Uterus (tissue), 4 donors: Measurements from ENCODE around the gene MAN2A1. TPM values are rescaled to one million over a fixed set of nuclear protein-coding genes. Genes with fewer than 3 reads are reported as not detected.

Source experiments
- DNase-seq, 2 donors: peaks; one replicate each; pipeline ENCODE4 v3.0.0-alpha.2; 2019 to 2020
- H3K27ac ChIP-seq, 2 donors: fragments of 200-600 bp; sonication (generic); 1 replicate in 1 of 2; 2 replicates in 1 of 2; pipeline ENCODE4 v1.5.1; 2016 to 2018
- H3K27me3 ChIP-seq, 2 donors: fragments of 200-600 bp; sonication (generic); one replicate each; pipeline ENCODE4 v1.5.1; 2018 to 2019; ENCODE audit warnings: control low read depth in 1 of 2
- H3K36me3 ChIP-seq, 2 donors: fragments of 200-600 bp; sonication (generic); one replicate each; pipeline ENCODE4 v1.5.1; 2019; ENCODE audit warnings: control low read depth in 1 of 2
- H3K4me1 ChIP-seq, 2 donors: fragments of 200-600 bp; sonication (generic); one replicate each; pipeline ENCODE4 v1.5.1; 2018 to 2019; ENCODE audit warnings: control low read depth in 1 of 2
- H3K4me3 ChIP-seq, 2 donors: fragments of 200-600 bp; sonication (generic); 1 replicate in 1 of 2; 2 replicates in 1 of 2; pipeline ENCODE4 v1.5.1; 2018 to 2019; ENCODE audit warnings: mild to moderate bottlenecking in 1 of 2
- H3K9me3 ChIP-seq, 2 donors: fragments of 200-600 bp; sonication (generic); one replicate each; pipeline ENCODE4 v1.5.1; 2019; ENCODE audit warnings: control low read depth in 1 of 2
- POLR2A ChIP-seq, 2 donors: fragments of 450-650 bp; IDR thresholded peaks; one replicate each; pipeline ENCODE4 v1.6.1; 2016; ENCODE audit warnings: antibody characterized with exemption in 2 of 2, mild to moderate bottlenecking in 1 of 2, moderate library complexity in 1 of 2
- intact Hi-C: fragments of 100-400 bp; cut with DNase I; formaldehyde crosslinking; loops from one replicate; pipeline ENCODE4 v1.15.1; 2023; ENCODE audit warnings: low total_unique reads
- total RNA-seq, 4 donors: library from RNA; depleted of rRNA in 3 of 4; stranded (reverse); fragments of >200 nt in 3 of 4; gene quantifications; one replicate each; pipeline versions ENCODE4 v1.1.0 to v1.2.4, GENCODE V29; 2014 to 2023
- TF ChIP-seq, protein P1 (sequence below), 4 experiments: fragments of 200-600 bp in 2 of 4; fragments of 450-650 bp in 2 of 4; sonication (generic) in 2 of 4; IDR thresholded peaks; one replicate each; pipeline ENCODE4 v1.5.1; 2016 to 2019; ENCODE audit warnings: antibody characterized with exemption in 4 of 4, mild to moderate bottlenecking in 2 of 4, moderate library complexity in 1 of 4
- donor health status: DM: yes; HTN: yes; CAD: no.

The MAN2A1 gene
- total RNA-seq, 4 donors from 2014 or later: 22.8 to 109 (median 40.6) TPM

- Histone ChIP-seq H3K36me3 (no peaks in the 10 kb centered on the region), H3K4me1 (no peaks in the 10 kb centered on the region), H3K27ac (peak overlapping the region; percentile 94 to 99), H3K27me3 (no peaks in the 10 kb centered on the region), H3K4me3 (peak overlapping the region; percentile 72 to 85), H3K9me3 (no peaks in the 10 kb centered on the region)
- intact Hi-C loops: no loop called here
- TF ChIP-seq POLR2A (IDR thresholded peaks at IDR 0.05): no peak
- TF ChIP-seq, protein P1, sequence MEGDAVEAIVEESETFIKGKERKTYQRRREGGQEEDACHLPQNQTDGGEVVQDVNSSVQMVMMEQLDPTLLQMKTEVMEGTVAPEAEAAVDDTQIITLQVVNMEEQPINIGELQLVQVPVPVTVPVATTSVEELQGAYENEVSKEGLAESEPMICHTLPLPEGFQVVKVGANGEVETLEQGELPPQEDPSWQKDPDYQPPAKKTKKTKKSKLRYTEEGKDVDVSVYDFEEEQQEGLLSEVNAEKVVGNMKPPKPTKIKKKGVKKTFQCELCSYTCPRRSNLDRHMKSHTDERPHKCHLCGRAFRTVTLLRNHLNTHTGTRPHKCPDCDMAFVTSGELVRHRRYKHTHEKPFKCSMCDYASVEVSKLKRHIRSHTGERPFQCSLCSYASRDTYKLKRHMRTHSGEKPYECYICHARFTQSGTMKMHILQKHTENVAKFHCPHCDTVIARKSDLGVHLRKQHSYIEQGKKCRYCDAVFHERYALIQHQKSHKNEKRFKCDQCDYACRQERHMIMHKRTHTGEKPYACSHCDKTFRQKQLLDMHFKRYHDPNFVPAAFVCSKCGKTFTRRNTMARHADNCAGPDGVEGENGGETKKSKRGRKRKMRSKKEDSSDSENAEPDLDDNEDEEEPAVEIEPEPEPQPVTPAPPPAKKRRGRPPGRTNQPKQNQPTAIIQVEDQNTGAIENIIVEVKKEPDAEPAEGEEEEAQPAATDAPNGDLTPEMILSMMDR (IDR thresholded peaks at IDR 0.05): peak in 1 of 4 experiments; percentile 13
- no peak for DNase-seq
Observed at GRCh38 chr5:109688630-109688969, 1.1 kb upstream of the MAN2A1 start.

DNA sequence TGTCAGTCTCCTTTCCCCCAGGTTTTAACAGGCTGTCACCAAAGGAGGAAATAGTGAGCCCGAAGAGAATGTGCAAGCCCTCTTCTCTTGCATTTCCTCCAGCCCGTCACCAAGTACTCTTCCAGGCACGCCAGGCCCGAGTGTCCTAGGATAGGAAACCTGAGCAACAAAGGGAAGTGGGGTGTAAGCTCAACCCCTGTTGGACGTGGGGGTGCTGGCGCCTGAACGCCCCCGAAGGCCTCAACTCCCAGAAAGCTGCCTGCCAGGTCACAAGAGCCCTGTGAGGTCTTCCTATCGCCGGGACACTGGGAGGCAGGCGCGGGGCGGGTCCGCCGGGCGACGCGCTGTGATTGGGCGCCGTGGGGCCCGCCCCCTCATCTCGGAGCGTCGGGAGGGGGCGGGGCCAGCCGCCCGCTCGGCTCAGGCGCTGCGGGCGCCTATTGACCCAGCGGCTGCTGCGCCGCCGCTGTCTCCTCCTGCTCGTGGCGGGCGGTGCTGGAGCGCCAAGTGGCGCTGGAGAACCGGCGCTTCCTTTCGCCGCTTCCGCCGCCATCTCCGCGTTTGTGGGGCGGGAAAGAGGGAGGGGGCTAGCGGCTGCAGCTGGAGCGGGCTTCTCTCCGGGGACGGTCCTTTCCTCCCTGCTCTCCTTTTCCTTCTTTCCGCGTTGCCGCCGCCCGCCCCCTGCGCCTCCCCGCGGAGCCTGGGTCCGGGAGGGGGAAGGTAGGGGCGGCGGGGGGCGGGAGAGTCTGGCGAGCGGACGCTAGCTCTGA is 572 bp upstream of the MAN2A1 start:
- intact Hi-C loops: no loop called here
- DNase-seq: peak; percentile 82
- Histone ChIP-seq H3K27ac (peak overlapping the region; percentile 94 to 99), H3K9me3 (no peaks in the 10 kb centered on the region), H3K36me3 (no peaks in the 10 kb centered on the region), H3K4me1 (no peaks in the 10 kb centered on the region), H3K27me3 (no peaks in the 10 kb centered on the region), H3K4me3 (peak overlapping the region; percentile 72 to 85)
- TF ChIP-seq, protein P1 (IDR thresholded peaks at IDR 0.05): peak in 3 of 4 experiments; percentile 6 to 21 (median 10)
- peak; percentile 91 to 95 for TF ChIP-seq POLR2A (IDR thresholded peaks at IDR 0.05)

DNA sequence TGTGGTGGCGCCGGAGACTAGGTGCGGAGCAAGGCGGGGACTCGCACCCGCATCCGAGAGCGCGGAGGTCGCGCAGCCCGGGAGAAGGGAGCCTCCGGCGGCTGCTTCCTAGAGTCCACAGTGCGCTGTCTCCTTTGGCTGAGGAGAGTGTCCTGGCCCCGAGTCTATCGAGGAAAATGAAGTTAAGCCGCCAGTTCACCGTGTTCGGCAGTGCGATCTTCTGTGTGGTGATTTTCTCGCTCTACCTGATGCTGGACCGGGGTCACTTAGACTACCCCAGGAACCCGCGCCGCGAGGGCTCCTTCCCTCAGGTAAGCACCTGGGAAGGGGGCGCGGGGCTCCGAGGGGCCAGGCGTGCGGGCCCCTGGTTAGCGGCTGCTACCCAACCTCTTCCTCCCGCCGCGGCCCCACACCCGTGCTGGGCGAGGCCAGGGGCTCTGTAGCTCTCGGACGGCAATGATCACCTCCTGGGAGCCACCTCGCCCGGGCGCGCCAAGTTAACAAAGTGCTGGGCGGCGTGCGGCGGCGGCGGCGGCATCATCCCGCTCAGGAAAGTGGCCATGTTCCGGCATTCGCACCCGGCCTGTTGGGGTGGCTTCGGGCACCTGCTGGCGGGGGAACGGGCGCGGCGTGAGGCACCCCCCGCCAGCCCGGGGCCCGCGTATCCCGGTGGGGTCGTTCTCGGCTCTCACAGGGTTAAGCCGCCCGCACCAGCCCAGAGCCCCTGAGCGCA is 681 bp downstream of the MAN2A1 start:
- intact Hi-C loops: no loop called here
- H3K4me3 ChIP-seq: peak overlapping the region; percentile 72 to 85
- no peaks in the 10 kb centered on the region for H3K36me3 ChIP-seq
- H3K4me1 ChIP-seq: no peaks in the 10 kb centered on the region
- no peaks in the 10 kb centered on the region for H3K9me3 ChIP-seq
- DNase-seq: peak; percentile 37 to 39
- TF ChIP-seq POLR2A (IDR thresholded peaks at IDR 0.05): no peak
- TF ChIP-seq, protein P1 (IDR thresholded peaks at IDR 0.05): no peak
- peak overlapping the region; percentile 94 to 99 for H3K27ac ChIP-seq
- H3K27me3 ChIP-seq: no peaks in the 10 kb centered on the region

DNA sequence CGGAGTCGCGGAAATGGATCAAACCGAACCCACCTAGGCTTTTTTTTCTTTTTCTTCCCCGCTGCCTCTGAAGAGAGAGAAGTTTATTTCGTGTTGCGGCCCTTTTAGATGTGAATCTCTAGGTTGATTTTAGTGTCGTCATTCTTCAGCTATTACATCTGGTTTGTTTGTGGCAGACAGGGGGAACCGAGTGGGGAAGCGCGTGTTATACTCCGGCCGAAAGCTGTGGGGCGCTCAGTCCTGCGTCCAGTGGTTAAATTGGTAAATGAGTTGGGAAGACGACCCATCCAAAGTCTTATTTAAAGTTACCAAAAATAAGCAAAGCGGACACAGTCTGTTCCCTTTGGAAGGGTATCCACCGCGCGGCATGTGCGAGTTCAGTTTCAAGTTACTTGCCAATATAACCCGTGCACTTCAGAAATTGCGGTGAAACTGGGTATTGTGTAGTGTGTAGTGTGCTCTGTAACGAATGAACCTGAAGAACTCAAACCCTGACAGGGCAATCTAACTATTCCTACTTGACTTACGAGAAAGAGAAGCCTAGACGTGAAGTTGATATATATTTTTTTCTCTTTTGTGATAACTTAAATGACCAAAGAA is 1.3 kb downstream of the MAN2A1 start:
- intact Hi-C loops: no loop called here
- Histone ChIP-seq H3K27ac (peak overlapping the region; percentile 94 to 99), H3K27me3 (no peaks in the 10 kb centered on the region), H3K4me3 (peak overlapping the region; percentile 72 to 85), H3K4me1 (no peaks in the 10 kb centered on the region), H3K36me3 (no peaks in the 10 kb centered on the region), H3K9me3 (no peaks in the 10 kb centered on the region)
- peak; percentile 77 to 82 for DNase-seq
- TF ChIP-seq, protein P1 (IDR thresholded peaks at IDR 0.05): peak; percentile 76 to 83 (median 80)
- TF ChIP-seq POLR2A (IDR thresholded peaks at IDR 0.05): peak; percentile 41 to 44
